Measurements from ENCODE around the gene UCN2. TPM values are rescaled to one million over a fixed set of nuclear protein-coding genes. Genes with fewer than 3 reads are reported as not detected.

The UCN2 gene
- total and polyA plus RNA-seq, 2 of the 8 experiments (the other 6 are each of a cell fraction or from before 2014, with no cell fraction given) = 0.14 TPM; not detected in 1

DNA sequence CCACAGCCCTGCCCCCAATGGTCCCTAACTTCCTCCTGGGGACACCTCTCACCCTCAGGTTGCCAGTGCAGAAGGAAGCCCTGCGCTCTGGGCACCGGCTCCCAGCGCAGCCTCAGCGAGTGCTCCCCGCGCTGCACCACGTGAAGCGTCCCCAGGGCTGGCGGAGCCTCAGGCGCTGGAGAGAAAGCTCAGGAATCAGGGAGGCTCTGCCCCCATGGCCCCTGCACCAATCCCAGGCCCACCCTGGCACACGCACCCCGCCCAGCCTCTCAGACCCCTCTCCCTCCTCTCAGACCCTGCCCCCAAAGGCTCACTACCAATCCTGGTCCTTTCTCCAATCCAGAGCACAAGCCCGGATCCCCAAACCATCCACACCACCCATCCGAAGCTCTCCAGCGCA lies 24.6 kb upstream of the UCN2 start:
- Histone ChIP-seq H3K27me3 (replicated peaks in 1 of 4; ENCODE audit: control insufficient read depth in 3 of 4, extremely low read depth in 1 of 4, insufficient read depth in 3 of 4, low read length in 3 of 4) (no peaks in the 10 kb centered on the region), H3K23ac (ENCODE audit: insufficient read length) (no peak overlapping the region), H3K9ac (replicated peaks in 1 of 4; ENCODE audit: extremely low read depth in 1 of 4, low read depth in 3 of 4, low read length in 3 of 4) (no peak overlapping the region), H3K4me2 (ENCODE audit: insufficient read depth in 1 of 2, low read depth in 2 of 2, low read length in 2 of 2) (no peak overlapping the region), H4K20me1 (replicated peaks in 1 of 2; ENCODE audit: control insufficient read depth in 1 of 2, insufficient read depth in 2 of 2, low read length in 2 of 2) (no peaks in the 10 kb centered on the region), H3K9me3 (ENCODE audit: insufficient read depth in 2 of 2, low read depth in 1 of 2, low read length in 1 of 2) (no peaks in the 10 kb centered on the region), H3K4me3 (ENCODE audit: extremely low read depth in 1 of 4, insufficient read depth in 2 of 4, low read depth in 3 of 4, low read length in 4 of 4) (no peak overlapping the region), H3K14ac (ENCODE audit: insufficient read length) (no peak overlapping the region), H3K4me1 (replicated peaks in 1 of 4; ENCODE audit: control insufficient read depth in 3 of 4, insufficient read depth in 4 of 4, low read length in 3 of 4) (peaks cover 0 to 6% (median 0%) of the 10 kb centered on the region in 4 experiments; a peak in 1 of 7 replicates), H3K23me2 (ENCODE audit: low read depth, low read length) (no peaks in the 10 kb centered on the region), H3K79me1 (ENCODE audit: low read depth, low read length) (no peaks in the 10 kb centered on the region), H3K27ac (ENCODE audit: low read depth, low read length) (no peak overlapping the region), H3K36me3 (ENCODE audit: control insufficient read depth in 2 of 4, insufficient read depth in 4 of 4, low read length in 3 of 4) (no peaks in the 10 kb centered on the region), H2BK20ac (ENCODE audit: low read length) (no peak overlapping the region), H4K8ac (ENCODE audit: extremely low read depth, insufficient read depth, low read length) (0 out of 2 replicates have a peak overlapping the region, but pooled peaks have one; percentile 16), H2BK120ac (replicated peaks; ENCODE audit: low read depth, low read length) (no peak overlapping the region), H3K79me2 (ENCODE audit: control insufficient read depth in 1 of 2, insufficient read depth in 2 of 2, low read length in 2 of 2) (no peaks in the 10 kb centered on the region), H4K5ac (ENCODE audit: insufficient read length, low read depth, low read length) (no peak overlapping the region), H2BK15ac (ENCODE audit: low read length) (no peak overlapping the region), H3K18ac (ENCODE audit: extremely low read depth, low read length) (no peak overlapping the region), H3K4ac (replicated peaks; ENCODE audit: insufficient read length, low read depth, low read length) (no peak overlapping the region), H2BK5ac (ENCODE audit: low read depth, low read length) (no peak overlapping the region), H4K91ac (replicated peaks; ENCODE audit: insufficient read length, low read length) (no peak overlapping the region), H2BK12ac (ENCODE audit: low read depth, low read length) (no peak overlapping the region), H3K56ac (replicated peaks; ENCODE audit: insufficient read length, low read depth, low read length) (no peak overlapping the region), H2AK5ac (ENCODE audit: low read depth, low read length) (no peak overlapping the region), H2AFZ (ENCODE audit: low read length) (no peak overlapping the region)
- DNase-seq (ENCODE audit: low read depth in 1 of 2, low spot score in 2 of 2) (no peak), FAIRE-seq (no peak)
- 90% methylated on average over 14 of the region's 15 CpGs; no CpG with 5 or more reads in 1 of the 2 experiments for WGBS, 2 experiments (ENCODE audit: extremely low coverage in 1 of 2, insufficient coverage in 1 of 2, insufficient read length in 1 of 2, insufficient replicate concordance in 2 of 2, low coverage in 1 of 2, low lambda C conversion rate in 2 of 2, missing lambda C conversion rate in 1 of 2)
- CTCF ChIA-PET (ENCODE audit: partially characterized antibody) = interaction anchor here (0.7 to 2.9 kb wide), 5 partner anchors 10 to 155 kb away, joined by 3 to 10 read pairs (median 4); partner anchors contain the start of gene SLC26A6
- POLR2A ChIA-PET (ENCODE audit: partially characterized antibody) = interaction anchor here (0.8 to 2.7 kb wide), 8 partner anchors 10 to 152 kb away, joined by 3 to 16 read pairs (median 4); partner anchors contain the start of genes SLC26A6 and UQCRC1
- TF ChIP-seq, protein P1, sequence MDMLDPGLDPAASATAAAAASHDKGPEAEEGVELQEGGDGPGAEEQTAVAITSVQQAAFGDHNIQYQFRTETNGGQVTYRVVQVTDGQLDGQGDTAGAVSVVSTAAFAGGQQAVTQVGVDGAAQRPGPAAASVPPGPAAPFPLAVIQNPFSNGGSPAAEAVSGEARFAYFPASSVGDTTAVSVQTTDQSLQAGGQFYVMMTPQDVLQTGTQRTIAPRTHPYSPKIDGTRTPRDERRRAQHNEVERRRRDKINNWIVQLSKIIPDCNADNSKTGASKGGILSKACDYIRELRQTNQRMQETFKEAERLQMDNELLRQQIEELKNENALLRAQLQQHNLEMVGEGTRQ (IDR thresholded peaks at IDR 0.05; ENCODE audit: low read length) = no peak
- TF ChIP-seq KDM1A (IDR thresholded peaks at IDR 0.05; ENCODE audit: borderline replicate concordance, low read length) = no peak
- TF ChIP-seq CBX5 (IDR thresholded peaks at IDR 0.05; ENCODE audit: low read depth, low read length) = no peak
- no peak for TF ChIP-seq FOSL1 (IDR thresholded peaks at IDR 0.05; ENCODE audit: insufficient read depth, low read depth, low read length)
- no peak for TF ChIP-seq MAFK (IDR thresholded peaks at IDR 0.05; ENCODE audit: low read depth, low read length)
- TF ChIP-seq TEAD4 (IDR thresholded peaks at IDR 0.05; ENCODE audit: low read depth, low read length) = no peak
- TF ChIP-seq CHD1 (IDR thresholded peaks at IDR 0.05; ENCODE audit: low read depth, low read length) = no peak

Data from H1 (cell line).